Activated CD4-positive, alpha-beta memory T cell treated with anti-CD3 and anti-CD28 coated beads for 36 hours (primary cell): ENCODE measurements around the gene CELF2. TPM values are rescaled to one million over a fixed set of nuclear protein-coding genes. Genes with fewer than 3 reads are reported as not detected.
"Not testable (repeated sequence)": the region's sequence is repeated elsewhere in the genome, so short reads cannot be mapped to it uniquely, and the experiment has no call there.

ENCODE experiments used
- CTCF ChIA-PET: fragments of 350-600 bp; sonication (Branson Sonifier 250); formaldehyde crosslinking; loops from one replicate; lab custom pipeline; 2021; ENCODE audit warnings: antibody characterized with exemption, inconsistent platforms; lab: Charles Lee
- POLR2A ChIA-PET: fragments of 350-600 bp; sonication (Branson Sonifier 250); formaldehyde crosslinking; loops from one replicate; lab custom pipeline; 2021; ENCODE audit warnings: antibody characterized with exemption; lab: Charles Lee
- DNase-seq: peaks from one replicate; pipeline ENCODE4 v3.0.0-alpha.2; 2020
- H3K27ac Mint-ChIP-seq: one replicate; pipeline ENCODE4 v1.8.0; 2021; ENCODE audit warnings: mixed read lengths
- H3K27me3 Mint-ChIP-seq: one replicate; pipeline ENCODE4 v1.8.0; 2021; ENCODE audit warnings: mixed read lengths
- H3K36me3 Mint-ChIP-seq: one replicate; pipeline ENCODE4 v1.8.0; 2021; ENCODE audit warnings: mixed read lengths
- H3K4me1 Mint-ChIP-seq: one replicate; pipeline ENCODE4 v1.8.0; 2021; ENCODE audit warnings: low read depth, mixed read lengths
- H3K4me3 Mint-ChIP-seq: one replicate; pipeline ENCODE4 v1.8.0; 2021; ENCODE audit warnings: mild to moderate bottlenecking, mixed read lengths
- H3K9me3 Mint-ChIP-seq: one replicate; pipeline ENCODE4 v1.8.0; 2021; ENCODE audit warnings: mixed read lengths
- intact Hi-C: fragments of 100-400 bp; cut with micrococcal nuclease; formaldehyde crosslinking; loops from one replicate; pipeline ENCODE4 v1.15.1; 2023
- total RNA-seq, 2 experiments: library from RNA; stranded (reverse); gene quantifications; one replicate each; pipeline ENCODE4 v1.2.3, GENCODE V29; 2021

CELF2 gene
- total RNA-seq, 2 experiments from 2014 or later, result 109 to 113 TPM

DNA sequence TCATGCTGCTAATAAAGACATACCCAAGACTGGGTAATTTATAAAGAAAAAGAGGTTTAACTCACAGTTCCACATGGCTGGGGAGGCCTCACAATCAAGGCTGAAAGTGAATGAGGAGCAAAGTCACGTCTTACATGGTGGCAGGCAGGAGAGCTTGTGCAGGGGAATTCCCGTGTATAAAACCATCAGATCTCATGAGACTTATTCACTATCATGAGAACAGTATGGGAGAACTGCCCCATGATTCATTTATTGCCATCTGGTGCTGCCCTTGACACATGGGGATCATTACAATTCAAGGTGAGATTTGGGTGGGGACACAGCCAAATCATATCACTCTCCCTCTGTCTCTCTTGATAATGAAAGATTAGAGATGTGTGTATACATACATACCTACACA is 106.2 kb downstream of the CELF2 start:
- DNase-seq, H3K4me3 Mint-ChIP-seq, POLR2A ChIA-PET, H3K27ac Mint-ChIP-seq, H3K27me3 Mint-ChIP-seq, intact Hi-C loops, H3K4me1 Mint-ChIP-seq: not testable (repeated sequence)
- Mint-ChIP-seq H3K36me3 (peaks cover 14% of the 10 kb centered on the region), H3K9me3 (peaks cover 23% of the 10 kb centered on the region)
- CTCF ChIA-PET, result interaction anchor here (2.5 kb wide), 1 partner anchor 11 kb away, joined by 10 read pairs; no protein-coding TSS in a partner anchor

- CTCF ChIA-PET, result no interaction called here
- Mint-ChIP-seq H3K4me1 (peaks cover 4% of the 10 kb centered on the region), H3K36me3 (peaks cover 14% of the 10 kb centered on the region), H3K27ac (no peak overlapping the region), H3K27me3 (no peaks in the 10 kb centered on the region), H3K9me3 (peaks cover 23% of the 10 kb centered on the region), H3K4me3 (no peak overlapping the region)
- POLR2A ChIA-PET, result no interaction called here
- DNase-seq, result no peak
- intact Hi-C loops, result no loop called here
Observed at GRCh38 chr10:11125004-11125403, 107.3 kb downstream of the CELF2 start.

- Mint-ChIP-seq H3K9me3 (peaks cover 23% of the 10 kb centered on the region), H3K36me3 (peaks cover 14% of the 10 kb centered on the region)
- H3K4me1 Mint-ChIP-seq, H3K4me3 Mint-ChIP-seq, DNase-seq, POLR2A ChIA-PET, intact Hi-C loops, H3K27ac Mint-ChIP-seq, CTCF ChIA-PET, H3K27me3 Mint-ChIP-seq: not testable (repeated sequence)
Observed at GRCh38 chr10:11127017-11127416, 109.3 kb downstream of the CELF2 start.

- H3K4me1 Mint-ChIP-seq, result no peaks in the 10 kb centered on the region
- H3K27ac Mint-ChIP-seq, result no peak overlapping the region
- no peaks in the 10 kb centered on the region for H3K27me3 Mint-ChIP-seq
- no peak overlapping the region for H3K4me3 Mint-ChIP-seq
- ChIA-PET CTCF (interaction anchor here (1.2 kb wide), 1 partner anchor 139 kb away, joined by 3 read pairs; no protein-coding TSS in a partner anchor), POLR2A (no interaction called here)
- peaks cover 8% of the 10 kb centered on the region for H3K9me3 Mint-ChIP-seq
- no peak for DNase-seq
- intact Hi-C loops, result no loop called here
- peaks cover 3% of the 10 kb centered on the region for H3K36me3 Mint-ChIP-seq
Observed at GRCh38 chr10:11131112-11131639, 113.5 kb downstream of the CELF2 start.

- ChIA-PET POLR2A (no interaction called here), CTCF (no interaction called here)
- intact Hi-C loops, result no loop called here
Observed at GRCh38 chr10:11134411-11134810, 116.7 kb downstream of the CELF2 start.

DNA sequence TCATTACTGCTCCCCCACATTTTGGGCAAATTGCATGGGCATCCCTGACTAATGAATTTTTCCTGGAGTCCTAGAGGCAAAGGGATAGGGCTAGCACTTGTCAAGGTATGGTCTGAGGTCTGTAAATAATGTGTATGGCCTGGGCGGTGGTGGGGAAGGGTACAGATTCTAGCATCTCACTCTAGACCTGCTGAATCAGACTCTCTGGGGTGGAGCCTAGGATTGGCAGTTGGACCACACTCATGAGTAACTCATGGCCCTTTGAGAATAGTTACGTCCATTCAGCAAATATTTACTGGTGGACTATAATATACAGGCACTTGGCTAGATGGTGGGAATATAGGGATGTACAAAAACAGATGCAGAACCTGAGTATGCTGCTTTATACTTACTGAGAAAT is 118.0 kb downstream of the CELF2 start:
- intact Hi-C loops, result no loop called here
- Mint-ChIP-seq H3K4me1 (peaks cover 8% of the 10 kb centered on the region), H3K27me3 (no peaks in the 10 kb centered on the region), H3K27ac (no peak overlapping the region), H3K4me3 (no peak overlapping the region), H3K36me3 (no peaks in the 10 kb centered on the region), H3K9me3 (no peaks in the 10 kb centered on the region)
- no peak for DNase-seq
- CTCF ChIA-PET, result no interaction called here
- POLR2A ChIA-PET, result no interaction called here

More at GRCh38 chr10:11134411-11134810, 116.7 kb downstream of the CELF2 start:
- H3K4me1 Mint-ChIP-seq, result peaks cover 2% of the 10 kb centered on the region
- H3K4me3 Mint-ChIP-seq, result no peak overlapping the region
- H3K36me3 Mint-ChIP-seq, result no peaks in the 10 kb centered on the region
- no peaks in the 10 kb centered on the region for H3K27me3 Mint-ChIP-seq
- H3K27ac Mint-ChIP-seq, result no peak overlapping the region
- DNase-seq, result no peak
- no peaks in the 10 kb centered on the region for H3K9me3 Mint-ChIP-seq

DNA sequence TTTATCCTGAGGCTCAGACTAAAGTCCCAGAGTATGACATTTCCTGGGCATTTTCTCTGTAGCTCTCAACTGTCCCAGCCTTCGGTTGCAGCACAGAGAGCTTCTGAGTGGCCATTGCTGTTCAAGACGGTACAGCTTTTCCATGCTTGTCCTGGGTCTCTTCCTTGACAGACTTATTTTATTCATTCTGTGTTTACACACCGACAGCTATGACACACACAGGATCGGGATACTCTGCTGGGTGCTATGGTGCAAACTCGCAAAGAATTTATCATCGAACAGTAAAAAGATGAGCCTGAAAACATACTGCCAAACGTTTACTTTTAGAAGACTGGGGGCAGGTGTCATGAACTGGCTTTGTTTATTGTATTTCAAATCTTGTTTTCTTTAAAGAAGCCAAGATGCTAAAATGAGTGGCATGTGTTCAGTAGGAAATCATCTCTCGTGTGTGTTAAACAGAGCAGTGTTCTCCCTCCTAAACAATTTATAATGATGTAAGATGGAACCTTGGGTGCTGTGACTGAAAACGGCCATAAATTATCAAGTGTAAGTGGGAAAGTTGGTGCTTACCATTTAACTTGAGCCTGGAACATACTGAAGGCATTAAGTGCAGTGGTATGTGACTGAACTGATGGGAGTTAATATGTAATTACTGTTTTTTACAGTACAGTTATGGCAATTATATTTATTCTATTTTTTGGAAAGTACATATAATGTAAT is 120.8 kb downstream of the CELF2 start:
- intact Hi-C loops, result no loop called here
- CTCF ChIA-PET, result no interaction called here
- peaks cover 32% of the 10 kb centered on the region for H3K4me1 Mint-ChIP-seq
- DNase-seq, result no peak
- H3K27ac Mint-ChIP-seq, result no peak overlapping the region
- no peaks in the 10 kb centered on the region for H3K27me3 Mint-ChIP-seq
- no peaks in the 10 kb centered on the region for H3K36me3 Mint-ChIP-seq
- H3K4me3 Mint-ChIP-seq, result no peak overlapping the region
- no peaks in the 10 kb centered on the region for H3K9me3 Mint-ChIP-seq
- POLR2A ChIA-PET, result no interaction called here

DNA sequence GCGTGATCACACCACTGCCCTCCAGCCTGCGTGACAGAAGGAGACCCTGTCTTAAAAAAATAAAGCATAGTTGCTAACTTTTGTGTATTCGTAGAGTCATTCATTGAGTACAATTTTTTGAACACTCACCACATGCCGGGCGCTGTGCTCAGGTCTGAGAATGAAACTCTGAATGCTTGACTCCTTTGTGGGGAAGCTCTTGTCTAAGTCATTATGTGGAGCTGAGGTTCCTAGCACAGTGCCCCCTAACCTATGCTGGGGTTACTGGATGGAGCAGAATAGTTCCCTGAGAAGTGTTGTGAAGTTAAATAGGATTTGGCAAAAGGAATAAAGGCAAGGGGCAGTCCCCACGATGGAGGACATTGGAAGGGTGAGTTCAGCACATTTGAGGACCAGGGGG is 123.3 kb downstream of the CELF2 start:
- H3K36me3 Mint-ChIP-seq, result no peaks in the 10 kb centered on the region
- H3K9me3 Mint-ChIP-seq, result no peaks in the 10 kb centered on the region
- H3K27me3 Mint-ChIP-seq, result no peaks in the 10 kb centered on the region
- POLR2A ChIA-PET, result interaction anchor here (1.6 kb wide), 1 partner anchor 24 kb away, joined by 4 read pairs; no protein-coding TSS in a partner anchor
- no peak overlapping the region for H3K4me3 Mint-ChIP-seq
- peak overlapping the region; percentile 74 for H3K27ac Mint-ChIP-seq
- intact Hi-C loops, result no loop called here
- DNase-seq, result no peak
- H3K4me1 Mint-ChIP-seq, result peaks cover 54% of the 10 kb centered on the region
- CTCF ChIA-PET, result interaction anchor here (1.1 to 1.4 kb wide), 2 partner anchors 23 to 25 kb away, joined by 3 read pairs; no protein-coding TSS in a partner anchor

GRCh38 chr10:11141571-11142091 is 124.0 kb downstream of the CELF2 start:
- CTCF ChIA-PET, result interaction anchor here (1.4 kb wide), 1 partner anchor 22 kb away, joined by 3 read pairs; no protein-coding TSS in a partner anchor
- peak overlapping the region; percentile 74 for H3K27ac Mint-ChIP-seq
- no peaks in the 10 kb centered on the region for H3K36me3 Mint-ChIP-seq
- intact Hi-C loops, result no loop called here
- POLR2A ChIA-PET, result interaction anchor here (1.6 kb wide), 1 partner anchor 23 kb away, joined by 4 read pairs; no protein-coding TSS in a partner anchor
- H3K4me3 Mint-ChIP-seq, result peak overlapping the region; percentile 21
- H3K4me1 Mint-ChIP-seq, result peaks cover 61% of the 10 kb centered on the region
- no peak for DNase-seq
- no peaks in the 10 kb centered on the region for H3K9me3 Mint-ChIP-seq
- H3K27me3 Mint-ChIP-seq, result no peaks in the 10 kb centered on the region

- Mint-ChIP-seq H3K4me1 (peaks cover 72% of the 10 kb centered on the region), H3K4me3 (no peak overlapping the region), H3K27ac (no peak overlapping the region), H3K36me3 (no peaks in the 10 kb centered on the region), H3K27me3 (no peaks in the 10 kb centered on the region), H3K9me3 (no peaks in the 10 kb centered on the region)
- ChIA-PET POLR2A (no interaction called here), CTCF (interaction anchor here (1.9 kb wide), 1 partner anchor 22 kb away, joined by 5 read pairs; no protein-coding TSS in a partner anchor)
- intact Hi-C loops, result no loop called here
- no peak for DNase-seq
Observed at GRCh38 chr10:11142777-11143176, 125.1 kb downstream of the CELF2 start.

- H3K4me1 Mint-ChIP-seq, result peaks cover 77% of the 10 kb centered on the region
- no peaks in the 10 kb centered on the region for H3K27me3 Mint-ChIP-seq
- intact Hi-C loops, result no loop called here
- H3K36me3 Mint-ChIP-seq, result no peaks in the 10 kb centered on the region
- ChIA-PET POLR2A (no interaction called here), CTCF (interaction anchor here (1.9 kb wide), 1 partner anchor 21 kb away, joined by 5 read pairs; no protein-coding TSS in a partner anchor)
- H3K27ac Mint-ChIP-seq, result peak overlapping the region; percentile 28
- DNase-seq, result no peak
- no peak overlapping the region for H3K4me3 Mint-ChIP-seq
- H3K9me3 Mint-ChIP-seq, result no peaks in the 10 kb centered on the region
Observed at GRCh38 chr10:11143242-11143641, 125.6 kb downstream of the CELF2 start.
